H1 (cell line): ENCODE measurements around the gene KLKB1. TPM values are rescaled to one million over a fixed set of nuclear protein-coding genes. Genes with fewer than 3 reads are reported as not detected.

ENCODE experiments used
- CHD2 ChIP-seq: IDR thresholded peaks from 2 replicates; pipeline ENCODE4 v1.6.1; 2012; ENCODE audit warnings: low read length, improper control_type of control experiment
- PHF8 ChIP-seq: fragments of 200-600 bp; sonication (generic); conservative IDR thresholded peaks from 2 replicates; pipeline ENCODE4 v1.7.1; 2012; ENCODE audit warnings: low read depth, mild to moderate bottlenecking, inconsistent platforms, low read length, moderate library complexity
- polyA plus RNA-seq, 7 experiments: library from polyadenylated mRNA; depleted of rRNA in 3 of 7; stranded (reverse) in 5 of 7; unstranded in 2 of 7; fragments of >200 nt in 5 of 7; fragments of 200-250 nt in 2 of 7; gene quantifications; 1 replicate in 5 of 7; 2 replicates in 1 of 7; 4 replicates in 1 of 7; pipeline versions ENCODE4 v1.2.1 to v1.2.3, GENCODE V29; 2011 to 2013; ENCODE audit warnings: missing spikeins in 2 of 7, mixed read lengths in 2 of 7
- total RNA-seq: library from RNA; stranded (reverse); fragmentation: NEBNext Ultra II Directional; extraction: Animal tissue kit (Norgen Biotek cat#: 25700); gene quantifications from 2 replicates; pipeline ENCODE4 v1.2.1, GENCODE V29; 2021

Gene KLKB1
- total and polyA plus RNA-seq, 2 of the 8 experiments (the other 6 are each of a cell fraction or from before 2014, with no cell fraction given): 12.0 to 20.9 TPM

GRCh38 chr4:186227744-186228513 lies 622 bp downstream of the KLKB1 start (continued):
- TF ChIP-seq CHD2 (no peak), PHF8 (no peak)
